ENCODE data around the gene CFAP107.

The CFAP107 gene

GRCh38 chr1:12741946-12742345 lies 4.1 kb upstream of the CFAP107 start:
- no peak for DNase-seq (ENCODE audit: low read depth in 2 of 2)

- DNase-seq (ENCODE audit: low read depth in 2 of 2) = no peak
These were observed 641 bp upstream of the CFAP107 start for GRCh38 chr1:12745126-12745991.

GRCh38 chr1:12748778-12749355 lies 2.9 kb downstream of the CFAP107 start:
- no peak for DNase-seq (ENCODE audit: low read depth in 2 of 2)

GRCh38 chr1:12754738-12755137 lies 8.7 kb downstream of the CFAP107 start:
- no peak for DNase-seq (ENCODE audit: low read depth in 2 of 2)

- DNase-seq (ENCODE audit: low read depth in 2 of 2) = no peak
These were observed 10.3 kb downstream of the CFAP107 start for GRCh38 chr1:12756273-12756672.

GRCh38 chr1:12756768-12757413 lies 10.9 kb downstream of the CFAP107 start:
- DNase-seq (ENCODE audit: low read depth in 2 of 2) = no peak

- DNase-seq (ENCODE audit: low read depth in 2 of 2) = no peak
These were observed 11.8 kb downstream of the CFAP107 start for GRCh38 chr1:12757836-12758235.

GRCh38 chr1:12760256-12760795 lies 14.3 kb downstream of the CFAP107 start:
- no peak for DNase-seq (ENCODE audit: low read depth in 2 of 2)

GRCh38 chr1:12761781-12762180 lies 15.8 kb downstream of the CFAP107 start:
- DNase-seq (ENCODE audit: low read depth in 2 of 2) = no peak

- DNase-seq (ENCODE audit: low read depth in 2 of 2) = no peak
These were observed 16.8 kb downstream of the CFAP107 start for GRCh38 chr1:12762766-12763165.

GRCh38 chr1:12763479-12763878 lies 17.5 kb downstream of the CFAP107 start:
- no peak for DNase-seq (ENCODE audit: low read depth in 2 of 2)

GRCh38 chr1:12764016-12764415 lies 18.0 kb downstream of the CFAP107 start:
- DNase-seq (ENCODE audit: low read depth in 2 of 2) = no peak

GRCh38 chr1:12769031-12769430 lies 23.0 kb downstream of the CFAP107 start:
- no peak for DNase-seq (ENCODE audit: low read depth in 2 of 2)

- DNase-seq (ENCODE audit: low read depth in 2 of 2) = no peak
These were observed 24.0 kb downstream of the CFAP107 start for GRCh38 chr1:12769976-12770505.

GRCh38 chr1:12770620-12771019 lies 24.6 kb downstream of the CFAP107 start:
- DNase-seq (ENCODE audit: low read depth in 2 of 2) = no peak

- DNase-seq (ENCODE audit: low read depth in 2 of 2) = no peak
These were observed 25.2 kb downstream of the CFAP107 start for GRCh38 chr1:12771186-12771585.

GRCh38 chr1:12772520-12772919 lies 26.5 kb downstream of the CFAP107 start:
- no peak for DNase-seq (ENCODE audit: low read depth in 2 of 2)

GRCh38 chr1:12773438-12773837 lies 27.4 kb downstream of the CFAP107 start, which contains the start of gene PRAMEF12:
Gene PRAMEF12, plus strand, starts transcription at chr1:12773738. Its CDS starts 1,130 bp downstream, at chr1:12774868.
- DNase-seq (ENCODE audit: low read depth in 2 of 2) = no peak

- no peak for DNase-seq (ENCODE audit: low read depth in 2 of 2)
These were observed 28.9 kb downstream of the CFAP107 start for GRCh38 chr1:12774801-12775345.

GRCh38 chr1:12775443-12775842 lies 29.4 kb downstream of the CFAP107 start:
- DNase-seq (ENCODE audit: low read depth in 2 of 2) = no peak

- DNase-seq (ENCODE audit: low read depth in 2 of 2) = no peak
These were observed 31.0 kb downstream of the CFAP107 start for GRCh38 chr1:12776801-12777557.

All from stimulated activated CD4-positive, alpha-beta T cell treated with anti-CD3 and anti-CD28 coated beads, Interleukin-4, amount 100 ng/mL, for 48 hours (primary cell).